SU-DHL-6 (cell line): Measurements from ENCODE around the gene TRPM2.
"Not testable (repeated sequence)": the region's sequence is repeated elsewhere in the genome, so short reads cannot be mapped to it uniquely, and the experiment has no call there.

ENCODE experiments used
- H2AFZ ChIP-seq: fragments of 200-600 bp; sonication (generic); 2 replicates; pipeline ENCODE4 v1.6.1; 2014; ENCODE audit warnings: low read depth, mild to moderate bottlenecking, moderate library complexity, mixed read lengths, antibody characterized with exemption, low read length; ENCODE audit not compliant: severe bottlenecking
- H3F3A ChIP-seq: fragments of 200-600 bp; shearing (Covaris generic); 2 replicates; pipeline ENCODE4 v1.6.0; 2016; ENCODE audit warnings: antibody characterized with exemption, mild to moderate bottlenecking; ENCODE audit not compliant: insufficient read depth
- H3K27ac ChIP-seq: fragments of 200-600 bp; sonication (generic); 2 replicates; pipeline ENCODE4 v1.5.1; 2016; ENCODE audit warnings: low read depth, mild to moderate bottlenecking, low read length, moderate library complexity, mixed read lengths
- H3K27me3 ChIP-seq: fragments of 200-600 bp; sonication (generic), shearing (Covaris generic); 2 replicates; pipeline ENCODE4 v1.6.0; 2014; ENCODE audit warnings: mild to moderate bottlenecking, low read length
- H3K36me3 ChIP-seq: fragments of 200-600 bp; sonication (generic); 2 replicates; pipeline ENCODE4 v1.6.1; 2014; ENCODE audit warnings: mild to moderate bottlenecking, low read length, mixed read lengths
- H3K4me2 ChIP-seq: fragments of 300-600, 200-600 bp; shearing (Covaris generic), sonication (generic); 2 replicates; pipeline ENCODE4 v1.6.0; 2014; ENCODE audit warnings: low read length, low read depth, mild to moderate bottlenecking; ENCODE audit not compliant: poor library complexity, severe bottlenecking
- H3K4me3 ChIP-seq: fragments of 200-600 bp; sonication (generic); 2 replicates; pipeline ENCODE4 v1.5.1; 2014; ENCODE audit warnings: antibody characterized with exemption, low read length, mild to moderate bottlenecking, mixed read lengths; ENCODE audit not compliant: insufficient read depth, poor library complexity, severe bottlenecking
- H3K79me2 ChIP-seq: fragments of 200-600 bp; sonication (generic); 2 replicates; pipeline ENCODE4 v1.6.1; 2014; ENCODE audit warnings: mild to moderate bottlenecking, low read length, moderate library complexity; ENCODE audit not compliant: insufficient read depth
- H3K9ac ChIP-seq: fragments of 200-600 bp; sonication (generic); 2 replicates; pipeline ENCODE4 v1.7.0; 2014; ENCODE audit warnings: mild to moderate bottlenecking, low read length
- H3K9me2 ChIP-seq: fragments of 200-600 bp; sonication (generic); replicated peaks from 2 replicates; pipeline ENCODE4 v1.6.1; 2014; ENCODE audit warnings: low read length; ENCODE audit not compliant: insufficient read depth
- H3K9me3 ChIP-seq: fragments of 200-600 bp; sonication (generic); 2 replicates; pipeline ENCODE4 v1.6.1; 2014; ENCODE audit warnings: low read length, mixed read lengths; ENCODE audit not compliant: insufficient read depth
- H4K20me1 ChIP-seq: fragments of 200-600 bp; sonication (generic); 2 replicates; pipeline ENCODE4 v1.6.1; 2014; ENCODE audit warnings: low read depth, mild to moderate bottlenecking, antibody characterized with exemption, low read length, moderate library complexity, mixed read lengths
- EZH2phosphoT487 ChIP-seq: fragments of 200-600 bp; sonication (generic), shearing (Covaris generic); conservative IDR thresholded peaks from 2 replicates; pipeline ENCODE4 v1.6.1; 2018; ENCODE audit warnings: mild to moderate bottlenecking, antibody characterized with exemption, low read length, moderate library complexity, mixed read lengths
- TF ChIP-seq, protein P1 (sequence below): fragments of 200-600 bp; sonication (generic); IDR thresholded peaks from one replicate; pipeline ENCODE4 v1.5.1; 2017; ENCODE audit warnings: antibody characterized with exemption, mild to moderate bottlenecking, low read length, moderate library complexity; ENCODE audit not compliant: insufficient read depth, poor library complexity, severe bottlenecking

The TRPM2 gene

DNA sequence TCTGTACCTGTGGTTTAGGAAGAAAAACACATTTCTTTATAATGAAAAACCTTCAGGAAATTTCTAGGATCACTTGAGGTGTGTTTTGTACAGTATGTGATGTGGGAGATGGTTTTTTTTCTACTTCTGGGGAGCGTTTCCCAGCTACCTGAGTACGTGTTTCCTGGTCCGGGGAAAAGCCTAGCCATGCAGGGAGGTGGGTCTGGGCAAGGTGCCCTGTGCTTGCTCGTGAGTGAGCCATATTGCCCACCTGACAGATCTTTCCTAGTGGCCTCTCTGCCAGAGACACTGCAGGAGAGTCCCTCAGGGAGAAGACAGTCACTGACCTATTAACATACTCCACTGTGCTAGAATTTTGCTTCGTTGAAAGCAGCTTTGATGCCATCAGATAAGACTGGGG lies 41.3 kb downstream of the TRPM2 start:
- H3K36me3 ChIP-seq, result no peaks in the 10 kb centered on the region
- H3K79me2 ChIP-seq, result no peaks in the 10 kb centered on the region
- H3K9ac ChIP-seq, result no peak overlapping the region
- no peak overlapping the region for H3K4me3 ChIP-seq
- no peak for TF ChIP-seq EZH2phosphoT487
- TF ChIP-seq, protein P1, sequence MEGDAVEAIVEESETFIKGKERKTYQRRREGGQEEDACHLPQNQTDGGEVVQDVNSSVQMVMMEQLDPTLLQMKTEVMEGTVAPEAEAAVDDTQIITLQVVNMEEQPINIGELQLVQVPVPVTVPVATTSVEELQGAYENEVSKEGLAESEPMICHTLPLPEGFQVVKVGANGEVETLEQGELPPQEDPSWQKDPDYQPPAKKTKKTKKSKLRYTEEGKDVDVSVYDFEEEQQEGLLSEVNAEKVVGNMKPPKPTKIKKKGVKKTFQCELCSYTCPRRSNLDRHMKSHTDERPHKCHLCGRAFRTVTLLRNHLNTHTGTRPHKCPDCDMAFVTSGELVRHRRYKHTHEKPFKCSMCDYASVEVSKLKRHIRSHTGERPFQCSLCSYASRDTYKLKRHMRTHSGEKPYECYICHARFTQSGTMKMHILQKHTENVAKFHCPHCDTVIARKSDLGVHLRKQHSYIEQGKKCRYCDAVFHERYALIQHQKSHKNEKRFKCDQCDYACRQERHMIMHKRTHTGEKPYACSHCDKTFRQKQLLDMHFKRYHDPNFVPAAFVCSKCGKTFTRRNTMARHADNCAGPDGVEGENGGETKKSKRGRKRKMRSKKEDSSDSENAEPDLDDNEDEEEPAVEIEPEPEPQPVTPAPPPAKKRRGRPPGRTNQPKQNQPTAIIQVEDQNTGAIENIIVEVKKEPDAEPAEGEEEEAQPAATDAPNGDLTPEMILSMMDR, result no peak
- no peaks in the 10 kb centered on the region for H3K9me3 ChIP-seq
- H3K27me3 ChIP-seq, result no peaks in the 10 kb centered on the region
- no peaks in the 10 kb centered on the region for H3K9me2 ChIP-seq
- H3K4me2 ChIP-seq, result no peak overlapping the region
- no peak overlapping the region for H2AFZ ChIP-seq
- H3F3A ChIP-seq, result no peaks in the 10 kb centered on the region
- H3K27ac ChIP-seq, result no peak overlapping the region
- H4K20me1 ChIP-seq, result no peaks in the 10 kb centered on the region

DNA sequence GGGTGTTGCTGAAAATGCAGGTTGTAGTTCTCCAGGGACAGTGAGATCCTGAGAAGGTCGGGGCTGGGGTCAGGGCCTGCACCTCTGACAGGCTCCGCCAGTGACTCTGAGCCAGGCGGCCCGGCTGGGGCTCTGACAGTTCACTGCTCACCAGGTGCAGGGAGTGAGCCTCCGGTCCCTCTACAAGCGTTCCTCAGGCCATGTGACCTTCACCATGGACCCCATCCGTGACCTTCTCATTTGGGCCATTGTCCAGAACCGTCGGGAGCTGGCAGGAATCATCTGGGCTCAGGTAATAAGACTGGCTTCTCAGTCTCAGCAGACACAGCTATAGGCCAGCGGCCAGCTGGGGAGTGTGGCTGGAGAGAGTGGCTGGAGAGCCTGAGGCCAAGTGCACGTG lies 41.8 kb downstream of the TRPM2 start:
- H3K9ac ChIP-seq, result no peak overlapping the region
- no peaks in the 10 kb centered on the region for H4K20me1 ChIP-seq
- H3K36me3 ChIP-seq, result no peaks in the 10 kb centered on the region
- no peaks in the 10 kb centered on the region for H3K9me3 ChIP-seq
- H3K4me2 ChIP-seq, result no peak overlapping the region
- no peaks in the 10 kb centered on the region for H3K27me3 ChIP-seq
- H3K4me3 ChIP-seq, result no peak overlapping the region
- H3F3A ChIP-seq, result no peaks in the 10 kb centered on the region
- H3K79me2 ChIP-seq, result no peaks in the 10 kb centered on the region
- H2AFZ ChIP-seq, result no peak overlapping the region
- TF ChIP-seq EZH2phosphoT487, result no peak
- TF ChIP-seq, protein P1, result no peak
- no peaks in the 10 kb centered on the region for H3K9me2 ChIP-seq
- H3K27ac ChIP-seq, result no peak overlapping the region

DNA sequence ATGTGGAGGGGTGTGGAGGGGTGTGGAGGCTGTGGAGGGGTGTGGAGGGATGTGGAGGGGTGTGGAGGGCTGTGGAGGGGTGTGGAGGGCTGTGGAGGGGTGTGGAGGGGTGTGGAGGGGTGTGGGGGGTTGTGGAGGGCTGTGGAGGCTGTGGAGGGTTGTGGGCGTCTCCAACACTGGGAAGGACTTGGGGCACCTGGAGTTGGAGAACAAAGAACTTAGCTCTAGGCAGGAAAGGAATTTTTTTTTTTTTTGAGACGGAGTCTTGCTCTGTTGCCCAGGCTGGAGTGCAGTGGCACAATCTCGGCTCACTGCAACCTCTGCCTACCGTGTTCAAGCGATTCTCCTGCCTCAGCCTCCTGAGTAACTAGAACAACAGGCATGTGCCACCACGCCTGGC lies 43.4 kb downstream of the TRPM2 start:
- H3F3A ChIP-seq, H3K27me3 ChIP-seq, H3K36me3 ChIP-seq, H3K79me2 ChIP-seq, H3K9me3 ChIP-seq, H4K20me1 ChIP-seq, H3K27ac ChIP-seq, H2AFZ ChIP-seq, H3K9ac ChIP-seq, H3K4me2 ChIP-seq, H3K9me2 ChIP-seq, H3K4me3 ChIP-seq: not testable (repeated sequence)

DNA sequence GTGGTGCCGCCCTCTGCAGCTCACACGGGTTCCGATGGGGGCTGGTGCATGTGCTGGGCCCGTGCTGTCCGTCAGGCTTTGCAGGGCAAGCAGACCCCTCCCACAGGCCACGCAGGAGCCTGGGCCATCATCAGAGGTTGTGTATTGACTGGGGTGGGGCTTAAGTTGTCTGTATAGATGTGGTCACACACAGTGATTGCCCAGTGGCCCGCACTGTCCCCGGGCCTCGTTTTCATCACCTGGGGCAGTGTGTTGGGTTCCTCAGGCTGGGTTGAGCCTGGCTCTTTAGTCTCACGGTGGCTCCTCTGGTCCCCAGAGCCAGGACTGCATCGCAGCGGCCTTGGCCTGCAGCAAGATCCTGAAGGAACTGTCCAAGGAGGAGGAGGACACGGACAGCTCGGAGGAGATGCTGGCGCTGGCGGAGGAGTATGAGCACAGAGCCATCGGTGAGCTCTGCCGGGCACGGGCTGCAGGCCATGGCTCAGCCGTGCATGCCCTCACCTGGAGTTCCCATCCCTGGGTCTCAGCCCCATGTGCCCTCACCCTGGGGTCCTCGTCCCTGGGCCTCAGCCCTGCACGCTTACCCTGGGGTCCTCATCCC lies 44.1 kb downstream of the TRPM2 start:
- no peak overlapping the region for H2AFZ ChIP-seq
- H3K9ac ChIP-seq, result no peak overlapping the region
- H3F3A ChIP-seq, result no peaks in the 10 kb centered on the region
- no peaks in the 10 kb centered on the region for H3K27me3 ChIP-seq
- no peak for TF ChIP-seq EZH2phosphoT487
- TF ChIP-seq, protein P1, result no peak
- no peaks in the 10 kb centered on the region for H3K36me3 ChIP-seq
- H3K79me2 ChIP-seq, result no peaks in the 10 kb centered on the region
- H3K4me2 ChIP-seq, result no peak overlapping the region
- H4K20me1 ChIP-seq, result no peaks in the 10 kb centered on the region
- H3K9me2 ChIP-seq, result no peaks in the 10 kb centered on the region
- H3K4me3 ChIP-seq, result no peak overlapping the region
- no peak overlapping the region for H3K27ac ChIP-seq
- no peaks in the 10 kb centered on the region for H3K9me3 ChIP-seq
